SK-MEL-5 (cell line): ENCODE data around the gene CLDN1. TPM values are rescaled to one million over a fixed set of nuclear protein-coding genes. Genes with fewer than 3 reads are reported as not detected.

Experiments
- DNase-seq: peaks from one replicate; pipeline ENCODE4 v3.0.0-alpha.2; 2016; ENCODE audit warnings: low read depth, low spot score
- in situ Hi-C: cut with HindIII; loops from 2 replicates; pipeline ENCODE4 v1.10.0; 2016; ENCODE audit warnings: low sequenced_read_pairs, high pct_unique_total_duplicates, low pct_unique_long_range_greater_than_20kb
- total RNA-seq: library from RNA; depleted of rRNA; stranded (reverse); fragments of >200 nt; shearing (Covaris generic); gene quantifications from 2 replicates; pipeline ENCODE4 v1.2.3, GENCODE V29; 2014

The CLDN1 gene
- total RNA-seq, 1 experiment from 2014 or later, result 42.9 TPM

- no peak for DNase-seq
- in situ Hi-C loops, result no loop called here
These were observed 15.1 kb downstream of the CLDN1 start for GRCh38 chr3:190307164-190307545.

GRCh38 chr3:190306513-190307163 is 15.6 kb downstream of the CLDN1 start:
- DNase-seq, result no peak
- in situ Hi-C loops, result no loop called here

- in situ Hi-C loops, result no loop called here
- DNase-seq, result no peak
These were observed 16.2 kb downstream of the CLDN1 start for GRCh38 chr3:190306026-190306425.

- no peak for DNase-seq
- in situ Hi-C loops, result no loop called here
These were observed 16.8 kb downstream of the CLDN1 start for GRCh38 chr3:190305406-190305805.

GRCh38 chr3:190303884-190304283 is 18.4 kb downstream of the CLDN1 start:
- in situ Hi-C loops, result no loop called here
- no peak for DNase-seq

GRCh38 chr3:190302212-190302867 is 19.9 kb downstream of the CLDN1 start:
- in situ Hi-C loops, result no loop called here

GRCh38 chr3:190301591-190301990 is 20.7 kb downstream of the CLDN1 start:
- in situ Hi-C loops, result no loop called here
- DNase-seq, result no peak

More at GRCh38 chr3:190302212-190302867, 19.9 kb downstream of the CLDN1 start:
- DNase-seq, result no peak

- in situ Hi-C loops, result no loop called here
- no peak for DNase-seq
These were observed 22.3 kb downstream of the CLDN1 start for GRCh38 chr3:190299969-190300368.

GRCh38 chr3:190294030-190294429 is 28.2 kb downstream of the CLDN1 start:
- in situ Hi-C loops, result no loop called here
- DNase-seq, result no peak

GRCh38 chr3:190293621-190294020 is 28.6 kb downstream of the CLDN1 start:
- in situ Hi-C loops, result no loop called here

GRCh38 chr3:190291994-190292584 is 30.2 kb downstream of the CLDN1 start:
- no peak for DNase-seq
- in situ Hi-C loops, result no loop called here

More at GRCh38 chr3:190293621-190294020, 28.6 kb downstream of the CLDN1 start:
- no peak for DNase-seq

- no peak for DNase-seq
- in situ Hi-C loops, result no loop called here
These were observed 32.3 kb downstream of the CLDN1 start for GRCh38 chr3:190289989-190290388.

- in situ Hi-C loops, result no loop called here
- DNase-seq, result no peak
These were observed 33.4 kb downstream of the CLDN1 start for GRCh38 chr3:190288836-190289235.

- in situ Hi-C loops, result no loop called here
These were observed 36.2 kb downstream of the CLDN1 start for GRCh38 chr3:190286014-190286413.

GRCh38 chr3:190281308-190282051 is 40.8 kb downstream of the CLDN1 start:
- in situ Hi-C loops, result no loop called here
- no peak for DNase-seq

More at GRCh38 chr3:190286014-190286413, 36.2 kb downstream of the CLDN1 start:
- DNase-seq, result no peak

GRCh38 chr3:190279690-190280089 is 42.6 kb downstream of the CLDN1 start:
- no peak for DNase-seq
- in situ Hi-C loops, result no loop called here

GRCh38 chr3:190272747-190273146 is 49.5 kb downstream of the CLDN1 start:
- no peak for DNase-seq
- in situ Hi-C loops, result no loop called here

- DNase-seq, result no peak
- in situ Hi-C loops, result no loop called here
These were observed 53.1 kb downstream of the CLDN1 start for GRCh38 chr3:190269101-190269500.
